H1 (cell line): ENCODE measurements around the gene CEACAM5. TPM values are rescaled to one million over a fixed set of nuclear protein-coding genes. Genes with fewer than 3 reads are reported as not detected.

Experiments
- CTCF ChIA-PET: fragments of 300-600 bp; sonication (Branson Sonifier 250); formaldehyde crosslinking; loops from one replicate; lab custom pipeline; 2021; ENCODE audit not compliant: partially characterized antibody; lab: Charles Lee
- POLR2A ChIA-PET: fragments of 300-600 bp; sonication (Branson Sonifier 250); formaldehyde crosslinking; loops from one replicate; lab custom pipeline; 2021; ENCODE audit warnings: inconsistent platforms; ENCODE audit not compliant: partially characterized antibody; lab: Charles Lee
- DNase-seq, 2 experiments: peaks; one replicate each; pipeline versions ENCODE4 v3.0.0 to v3.0.0-alpha.2; 2010 to 2022; ENCODE audit warnings: low spot score in 2 of 2, low read depth in 1 of 2, mixed read lengths in 1 of 2
- FAIRE-seq: peaks from 2 replicates; lab custom pipeline; 2011; peaks lifted over from hg19 to GRCh38; lab: Jason Lieb, UNC
- H2AFZ ChIP-seq: 2 replicates; pipeline ENCODE4 v1.8.1; 2012; ENCODE audit warnings: low read length, inconsistent platforms
- H2AK5ac ChIP-seq: 2 replicates; pipeline ENCODE4 v1.6.1; 2013; ENCODE audit warnings: low read depth, low read length
- H2BK120ac ChIP-seq: replicated peaks from 2 replicates; pipeline ENCODE3; 2013; ENCODE audit warnings: low read depth, low read length, inconsistent platforms
- H2BK12ac ChIP-seq: 2 replicates; pipeline ENCODE4 v1.6.1; 2013; ENCODE audit warnings: low read depth, low read length
- H2BK15ac ChIP-seq: 2 replicates; pipeline ENCODE4 v1.6.1; 2013; ENCODE audit warnings: low read length
- H2BK20ac ChIP-seq: 2 replicates; pipeline ENCODE4 v1.6.1; 2013; ENCODE audit warnings: low read length
- H2BK5ac ChIP-seq: 2 replicates; pipeline ENCODE4 v1.6.1; 2013; ENCODE audit warnings: low read depth, low read length
- H3K14ac ChIP-seq: 2 replicates; pipeline ENCODE4 v1.6.1; 2013; ENCODE audit warnings: inconsistent platforms; ENCODE audit not compliant: insufficient read length
- H3K18ac ChIP-seq: 2 replicates; pipeline ENCODE4 v1.6.1; 2013; ENCODE audit warnings: low read length; ENCODE audit errors: extremely low read depth
- H3K23ac ChIP-seq: 2 replicates; pipeline ENCODE4 v1.6.1; 2013; ENCODE audit warnings: inconsistent platforms; ENCODE audit not compliant: insufficient read length
- H3K23me2 ChIP-seq: 2 replicates; pipeline ENCODE4 v1.6.1; 2013; ENCODE audit warnings: low read depth, low read length
- H3K27ac ChIP-seq: 2 replicates; pipeline ENCODE4 v1.6.1; 2011; ENCODE audit warnings: low read depth, low read length, inconsistent platforms
- H3K27me3 ChIP-seq, 4 experiments: replicated peaks in 1 of 4; 1 replicate in 1 of 4; 2 replicates in 3 of 4; pipeline versions ENCODE4 v1.6.1 to v1.8.1; 2011 to 2013; ENCODE audit warnings: low read length in 3 of 4, mild to moderate bottlenecking in 3 of 4, inconsistent platforms in 2 of 4, mixed read lengths in 2 of 4, moderate library complexity in 1 of 4; ENCODE audit not compliant: control insufficient read depth in 3 of 4, insufficient read depth in 3 of 4; ENCODE audit errors: extremely low read depth in 1 of 4
- H3K36me3 ChIP-seq, 4 experiments: 2 replicates each; pipeline versions ENCODE4 v1.6.1 to v1.8.1; 2011 to 2013; ENCODE audit warnings: mild to moderate bottlenecking in 4 of 4, low read length in 3 of 4, moderate library complexity in 2 of 4, control low read depth in 1 of 4, inconsistent platforms in 1 of 4; ENCODE audit not compliant: insufficient read depth in 4 of 4, control insufficient read depth in 2 of 4
- H3K4ac ChIP-seq: replicated peaks from 2 replicates; pipeline ENCODE3; 2013; ENCODE audit warnings: low read length, low read depth, mixed read lengths, inconsistent platforms; ENCODE audit not compliant: insufficient read length
- H3K4me1 ChIP-seq, 4 experiments: replicated peaks in 1 of 4; 1 replicate in 1 of 4; 2 replicates in 3 of 4; pipeline versions ENCODE4 v1.6.1 to v1.8.1; 2011 to 2013; ENCODE audit warnings: low read length in 3 of 4, inconsistent platforms in 2 of 4, mixed read lengths in 1 of 4; ENCODE audit not compliant: insufficient read depth in 4 of 4, control insufficient read depth in 3 of 4
- H3K4me2 ChIP-seq, 2 experiments: 2 replicates each; pipeline versions ENCODE4 v1.6.1 to v1.8.1; 2011 to 2013; ENCODE audit warnings: low read depth in 2 of 2, low read length in 2 of 2, control low read depth in 1 of 2, inconsistent platforms in 1 of 2, mild to moderate bottlenecking in 1 of 2; ENCODE audit not compliant: insufficient read depth in 1 of 2
- H3K4me3 ChIP-seq, 4 experiments: fragments of 200-600, 300-600 bp in 1 of 4; sonication (generic), shearing (Covaris generic), sonication (Bioruptor Twin) in 1 of 4; 2 replicates each; pipeline versions ENCODE4 v1.5.1 to v1.8.1; 2011 to 2016; ENCODE audit warnings: low read length in 4 of 4, low read depth in 3 of 4, control low read depth in 2 of 4, inconsistent platforms in 2 of 4, mild to moderate bottlenecking in 2 of 4, mixed read lengths in 1 of 4, moderate library complexity in 1 of 4; ENCODE audit not compliant: insufficient read depth in 2 of 4; ENCODE audit errors: extremely low read depth in 1 of 4
- H3K56ac ChIP-seq: replicated peaks from 2 replicates; pipeline ENCODE3; 2013; ENCODE audit warnings: low read depth, mild to moderate bottlenecking, mixed read lengths, low read length, inconsistent platforms; ENCODE audit not compliant: insufficient read length
- H3K79me1 ChIP-seq: 2 replicates; pipeline ENCODE4 v1.6.1; 2013; ENCODE audit warnings: low read depth, low read length, control low read depth
- H3K79me2 ChIP-seq, 2 experiments: 2 replicates each; pipeline versions ENCODE4 v1.6.1 to v1.8.1; 2012 to 2013; ENCODE audit warnings: low read length in 2 of 2, mild to moderate bottlenecking in 2 of 2, inconsistent platforms in 1 of 2; ENCODE audit not compliant: insufficient read depth in 2 of 2, control insufficient read depth in 1 of 2
- H3K9ac ChIP-seq, 4 experiments: replicated peaks in 1 of 4; 1 replicate in 1 of 4; 2 replicates in 3 of 4; pipeline versions ENCODE4 v1.6.1 to v1.8.1; 2011 to 2013; ENCODE audit warnings: low read depth in 3 of 4, low read length in 3 of 4, control low read depth in 2 of 4, mild to moderate bottlenecking in 2 of 4, moderate library complexity in 2 of 4, inconsistent platforms in 1 of 4; ENCODE audit errors: extremely low read depth in 1 of 4
- H3K9me3 ChIP-seq, 2 experiments: 2 replicates each; pipeline versions ENCODE4 v1.6.1 to v1.8.1; 2012 to 2013; ENCODE audit warnings: mild to moderate bottlenecking in 2 of 2, moderate library complexity in 2 of 2, control low read depth in 1 of 2, inconsistent platforms in 1 of 2, low read depth in 1 of 2, low read length in 1 of 2, mixed read lengths in 1 of 2; ENCODE audit not compliant: insufficient read depth in 2 of 2
- H4K20me1 ChIP-seq, 2 experiments: replicated peaks in 1 of 2; 2 replicates each; pipeline versions ENCODE3 to v1.8.1; 2011 to 2013; ENCODE audit warnings: inconsistent platforms in 2 of 2, low read length in 2 of 2, mild to moderate bottlenecking in 1 of 2; ENCODE audit not compliant: insufficient read depth in 2 of 2, control insufficient read depth in 1 of 2
- H4K5ac ChIP-seq: 2 replicates; pipeline ENCODE4 v1.6.1; 2013; ENCODE audit warnings: low read length, low read depth, mixed read lengths, inconsistent platforms; ENCODE audit not compliant: insufficient read length
- H4K8ac ChIP-seq: 2 replicates; pipeline ENCODE4 v1.8.0; 2013; ENCODE audit warnings: mild to moderate bottlenecking, moderate library complexity, low read length, inconsistent platforms; ENCODE audit not compliant: insufficient read depth; ENCODE audit errors: extremely low read depth
- H4K91ac ChIP-seq: replicated peaks from 2 replicates; pipeline ENCODE3; 2013; ENCODE audit warnings: low read length, mixed read lengths, inconsistent platforms; ENCODE audit not compliant: insufficient read length
- BACH1 ChIP-seq: IDR thresholded peaks from 2 replicates; pipeline ENCODE4 v1.6.1; 2012; ENCODE audit warnings: low read length, improper control_type of control experiment
- CHD1 ChIP-seq: IDR thresholded peaks from 2 replicates; pipeline ENCODE4 v1.6.1; 2012; ENCODE audit warnings: low read depth, low read length, improper control_type of control experiment
- CTCF ChIP-seq, 3 experiments: IDR thresholded peaks; 1 replicate in 2 of 3; 2 replicates in 1 of 3; pipeline versions ENCODE4 v1.5.1 to v1.6.1; 2011; ENCODE audit warnings: low read length in 3 of 3, mild to moderate bottlenecking in 3 of 3, inconsistent platforms in 2 of 3, low read depth in 1 of 3, moderate library complexity in 1 of 3; ENCODE audit not compliant: insufficient read depth in 1 of 3; ENCODE audit errors: control extremely low read depth in 1 of 3
- RAD21 ChIP-seq, 2 experiments: IDR thresholded peaks in 1 of 2; conservative IDR thresholded peaks in 1 of 2; 2 replicates each; pipeline ENCODE4 v1.6.1; 2011; ENCODE audit warnings: low read depth in 2 of 2, low read length in 2 of 2, improper control_type of control experiment in 1 of 2, inconsistent platforms in 1 of 2, mild to moderate bottlenecking in 1 of 2, moderate library complexity in 1 of 2
- RBBP5 ChIP-seq: IDR thresholded peaks from 2 replicates; pipeline ENCODE4 v1.7.1; 2012; ENCODE audit warnings: low read depth, mild to moderate bottlenecking, inconsistent platforms, low read length, moderate library complexity, borderline replicate concordance
- WGBS, 2 experiments: shearing (Covaris generic) in 1 of 2; methylation state at CpG; one replicate each; pipeline versions ENCODE4 v1.1.6 to v1.1.7; 2013 to 2015; ENCODE audit warnings: low lambda C conversion rate in 2 of 2, mixed read lengths in 2 of 2, inconsistent platforms in 1 of 2, low coverage in 1 of 2, missing lambda C conversion rate in 1 of 2; ENCODE audit not compliant: insufficient replicate concordance in 2 of 2, insufficient coverage in 1 of 2, insufficient read length in 1 of 2; ENCODE audit errors: extremely low coverage in 1 of 2, missing lambda C conversion rate in 1 of 2; 5-methylcytosine and 5-hydroxymethylcytosine counted together
- polyA plus RNA-seq, 7 experiments: library from polyadenylated mRNA; depleted of rRNA in 3 of 7; stranded (reverse) in 5 of 7; unstranded in 2 of 7; fragments of >200 nt in 5 of 7; fragments of 200-250 nt in 2 of 7; gene quantifications; 1 replicate in 5 of 7; 2 replicates in 1 of 7; 4 replicates in 1 of 7; pipeline versions ENCODE4 v1.2.1 to v1.2.3, GENCODE V29; 2011 to 2013; ENCODE audit warnings: missing spikeins in 2 of 7, mixed read lengths in 2 of 7
- total RNA-seq: library from RNA; stranded (reverse); fragmentation: NEBNext Ultra II Directional; extraction: Animal tissue kit (Norgen Biotek cat#: 25700); gene quantifications from 2 replicates; pipeline ENCODE4 v1.2.1, GENCODE V29; 2021

CEACAM5 gene
- total and polyA plus RNA-seq, 2 of the 8 experiments (the other 6 are each of a cell fraction or from before 2014, with no cell fraction given), result not detected

GRCh38 chr19:41753159-41753558 is 44.7 kb downstream of the CEACAM5 start:
- Histone ChIP-seq H4K91ac (no peak overlapping the region), H2BK15ac (no peak overlapping the region), H3K23ac (no peak overlapping the region), H3K18ac (no peak overlapping the region)
- TF ChIP-seq RBBP5 (no peak), CTCF (IDR thresholded peaks at IDR 0.05; ENCODE audit: control extremely low read depth in 1 of 3, insufficient read depth in 1 of 3, low read depth in 1 of 3, low read length in 3 of 3) (peak; percentile 71 to 79 (median 76)), CHD1 (no peak), RAD21 (IDR thresholded peaks at IDR 0.05 in 1 of 2, conservative IDR thresholded peaks at IDR 0.05 in 1 of 2; ENCODE audit: low read depth in 2 of 2, low read length in 2 of 2) (peak; percentile 12 to 36; a peak in 3 of 4 replicates), BACH1 (no peak)
- TF ChIP-seq, all 59 proteins: peak for 2
- Histone ChIP-seq H3K56ac (no peak overlapping the region), H3K9me3 (peaks cover 23 to 68% of the 10 kb centered on the region in 2 experiments; a peak in 3 of 4 replicates), H2BK12ac (no peak overlapping the region), H3K23me2 (no peaks in the 10 kb centered on the region), H2AFZ (no peak overlapping the region), H3K36me3 (no peaks in the 10 kb centered on the region), H3K27ac (no peak overlapping the region), H3K14ac (no peak overlapping the region), H4K8ac (no peak overlapping the region), H2BK120ac (no peak overlapping the region), H3K9ac (no peak overlapping the region), H3K4me3 (no peak overlapping the region), H2AK5ac (no peak overlapping the region), H3K4me1 (no peaks in the 10 kb centered on the region), H4K20me1 (no peaks in the 10 kb centered on the region), H2BK20ac (no peak overlapping the region), H3K27me3 (no peaks in the 10 kb centered on the region), H3K4ac (no peak overlapping the region), H4K5ac (no peak overlapping the region), H3K79me1 (no peaks in the 10 kb centered on the region), H3K4me2 (no peak overlapping the region), H3K79me2 (no peaks in the 10 kb centered on the region), H2BK5ac (no peak overlapping the region)
- ChIA-PET CTCF (interaction anchor here (0.6 to 3.0 kb wide), 38 partner anchors 9 to 1133 kb away, joined by 3 to 13 read pairs (median 4); partner anchors contain the start of gene RPS19), POLR2A (no interaction called here)
- 31% methylated on average over 12 of the region's 12 CpGs; no CpG with 5 or more reads in 1 of the 2 experiments for WGBS, 2 experiments
- DNase-seq (peak in 1 of 2 experiments; percentile 85), FAIRE-seq (no peak)
